Glutamatergic neuron (in vitro differentiated cells): ENCODE results near the gene CEACAM1. TPM values are rescaled to one million over a fixed set of nuclear protein-coding genes. Genes with fewer than 3 reads are reported as not detected.
A peak's percentile ranks its signal among the peaks of the same experiment; 100 is the strongest.

Experiments used
- DNase-seq: peaks from one replicate; pipeline ENCODE4 v3.0.0; 2022
- H3K27ac Mint-ChIP-seq: one replicate; pipeline ENCODE4 v1.8.0; 2020; ENCODE audit warnings: mild to moderate bottlenecking, mixed read lengths, inconsistent platforms; ENCODE audit not compliant: unreplicated experiment
- H3K27me3 Mint-ChIP-seq: one replicate; pipeline ENCODE4 v1.8.0; 2020; ENCODE audit warnings: mild to moderate bottlenecking, moderate library complexity, mixed read lengths, inconsistent platforms; ENCODE audit not compliant: unreplicated experiment
- H3K36me3 Mint-ChIP-seq: one replicate; pipeline ENCODE4 v1.8.0; 2020; ENCODE audit warnings: mild to moderate bottlenecking, mixed read lengths, inconsistent platforms; ENCODE audit not compliant: unreplicated experiment
- H3K4me1 Mint-ChIP-seq: one replicate; pipeline ENCODE4 v1.8.0; 2020; ENCODE audit warnings: mild to moderate bottlenecking, low read depth, mixed read lengths, inconsistent platforms; ENCODE audit not compliant: unreplicated experiment
- H3K4me3 Mint-ChIP-seq: one replicate; pipeline ENCODE4 v1.8.0; 2020; ENCODE audit warnings: mild to moderate bottlenecking, mixed read lengths, inconsistent platforms; ENCODE audit not compliant: unreplicated experiment
- H3K9me3 Mint-ChIP-seq: one replicate; pipeline ENCODE4 v1.8.0; 2020; ENCODE audit warnings: mild to moderate bottlenecking, moderate library complexity, mixed read lengths, inconsistent platforms; ENCODE audit not compliant: unreplicated experiment
- CTCF ChIP-seq: fragments of 200-600 bp; sonication (generic); IDR thresholded peaks from one replicate; pipeline ENCODE4 v1.5.0; 2021; ENCODE audit not compliant: partially characterized antibody, unreplicated experiment
- total RNA-seq: library from RNA; stranded (reverse); fragmentation: NEBNext Ultra II Directional; extraction: Animal tissue kit (Norgen Biotek cat#: 25700); gene quantifications from one replicate; pipeline ENCODE4 v1.2.1, GENCODE V29; 2021; ENCODE audit not compliant: unreplicated experiment

The CEACAM1 gene
- total RNA-seq, 1 donor from 2014 or later, result 0.44 TPM

- Mint-ChIP-seq H3K4me1 (no peaks in the 10 kb centered on the region), H3K27ac (no peak overlapping the region), H3K36me3 (no peaks in the 10 kb centered on the region), H3K9me3 (peaks cover 2% of the 10 kb centered on the region), H3K27me3 (no peaks in the 10 kb centered on the region), H3K4me3 (no peak overlapping the region)
- TF ChIP-seq CTCF, result no peak
- no peak for DNase-seq
These were observed 40.9 kb upstream of the CEACAM1 start for GRCh38 chr19:42569193-42569592.

DNA sequence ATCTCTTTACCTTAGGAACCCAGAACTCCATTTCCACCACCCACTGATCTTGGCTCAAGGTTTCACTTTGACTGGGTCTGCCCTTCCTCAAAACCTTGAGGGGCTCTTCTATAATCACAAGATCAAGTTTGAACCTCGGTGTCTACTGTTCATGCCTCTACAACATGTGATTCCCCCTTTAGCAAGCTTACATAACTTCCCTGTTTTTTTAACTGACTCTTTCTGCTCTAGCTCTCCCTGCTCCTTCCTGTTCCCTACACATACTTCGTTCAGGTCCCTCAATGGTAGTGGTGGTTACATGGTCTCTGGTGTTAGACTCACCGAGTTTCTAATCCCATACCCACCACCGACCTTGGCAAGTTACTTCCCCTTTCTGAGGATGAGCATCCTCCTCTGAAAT, 39.7 kb upstream of the CEACAM1 start:
- H3K27me3 Mint-ChIP-seq, result no peaks in the 10 kb centered on the region
- no peaks in the 10 kb centered on the region for H3K36me3 Mint-ChIP-seq
- no peaks in the 10 kb centered on the region for H3K4me1 Mint-ChIP-seq
- H3K4me3 Mint-ChIP-seq, result no peak overlapping the region
- TF ChIP-seq CTCF, result no peak
- DNase-seq, result no peak
- H3K27ac Mint-ChIP-seq, result no peak overlapping the region
- peaks cover 2% of the 10 kb centered on the region for H3K9me3 Mint-ChIP-seq

- Mint-ChIP-seq H3K4me3 (no peak overlapping the region), H3K27me3 (no peaks in the 10 kb centered on the region), H3K9me3 (peaks cover 2% of the 10 kb centered on the region), H3K4me1 (no peaks in the 10 kb centered on the region), H3K36me3 (no peaks in the 10 kb centered on the region), H3K27ac (no peak overlapping the region)
- no peak for TF ChIP-seq CTCF
- DNase-seq, result no peak
These were observed 39.3 kb upstream of the CEACAM1 start for GRCh38 chr19:42567567-42567966.

- Mint-ChIP-seq H3K27ac (no peak overlapping the region), H3K27me3 (peaks cover under 1% of the 10 kb centered on the region), H3K36me3 (no peaks in the 10 kb centered on the region), H3K9me3 (peaks cover 2% of the 10 kb centered on the region), H3K4me3 (no peak overlapping the region), H3K4me1 (no peaks in the 10 kb centered on the region)
- peak; percentile 48 for DNase-seq
- peak; percentile 72 for TF ChIP-seq CTCF
These were observed 35.3 kb upstream of the CEACAM1 start for GRCh38 chr19:42563352-42564210.

GRCh38 chr19:42561512-42561911, 33.2 kb upstream of the CEACAM1 start:
- H3K27me3 Mint-ChIP-seq, result peaks cover 5% of the 10 kb centered on the region

More at GRCh38 chr19:42561512-42561911, 33.2 kb upstream of the CEACAM1 start:
- peaks cover 6% of the 10 kb centered on the region for H3K36me3 Mint-ChIP-seq
- DNase-seq, result no peak
- H3K9me3 Mint-ChIP-seq, result peaks cover 5% of the 10 kb centered on the region
- no peak overlapping the region for H3K4me3 Mint-ChIP-seq
- no peak overlapping the region for H3K27ac Mint-ChIP-seq
- no peak for TF ChIP-seq CTCF
- no peaks in the 10 kb centered on the region for H3K4me1 Mint-ChIP-seq
